SK-N-SH treated with all-trans-retinoic acid at 6 μM for 48 hours (cell line): ENCODE data around the gene EHBP1.
"Not testable (repeated sequence)": the region's sequence is repeated elsewhere in the genome, so short reads cannot be mapped to it uniquely, and the experiment has no call there.

Source experiments
- ATAC-seq: fragments of 200-7000 bp; cut with Tn5 transposase; 3 replicates; pipeline ENCODE4 v1.9.1; 2020; ENCODE audit warnings: mild to moderate bottlenecking, moderate library complexity
- ARNTL ChIP-seq: fragments of 450-650 bp; formaldehyde crosslinking; IDR thresholded peaks from 2 replicates; pipeline ENCODE4 v1.5.0; 2020; ENCODE audit warnings: low read depth, mild to moderate bottlenecking, moderate library complexity, borderline replicate concordance
- BACH2 ChIP-seq: fragments of 250-450 bp; sonication (Bioruptor Pico); IDR thresholded peaks from 2 replicates; pipeline ENCODE4 v1.9.0; 2021; ENCODE audit warnings: mild to moderate bottlenecking, borderline replicate concordance
- ESRRG ChIP-seq: fragments of 250-450 bp; sonication (Bioruptor Pico); IDR thresholded peaks from 2 replicates; pipeline ENCODE4 v1.6.1; 2021; ENCODE audit warnings: mild to moderate bottlenecking
- GLIS3 ChIP-seq: fragments of 250-450 bp; sonication (Bioruptor Pico); IDR thresholded peaks from 2 replicates; pipeline ENCODE4 v1.5.0; 2020; ENCODE audit warnings: mild to moderate bottlenecking, moderate library complexity
- ISL1 ChIP-seq: fragments of 250-450 bp; sonication (Bioruptor Pico); IDR thresholded peaks from 2 replicates; pipeline ENCODE4 v2.1.2; 2022; ENCODE audit warnings: mild to moderate bottlenecking, moderate library complexity
- PPARA ChIP-seq: fragments of 250-450 bp; sonication (Bioruptor Pico); IDR thresholded peaks from 2 replicates; pipeline ENCODE4 v1.5.0; 2020; ENCODE audit warnings: mild to moderate bottlenecking, borderline replicate concordance
- RARB ChIP-seq: fragments of 250-450 bp; sonication (Bioruptor Pico); IDR thresholded peaks from 2 replicates; pipeline ENCODE4 v1.8.0; 2021; ENCODE audit warnings: mild to moderate bottlenecking, moderate library complexity
- SNAI2 ChIP-seq: fragments of 250-450 bp; sonication (Bioruptor Pico); IDR thresholded peaks from 2 replicates; pipeline ENCODE4 v1.5.0; 2020; ENCODE audit warnings: mild to moderate bottlenecking, moderate library complexity
- TCF4 ChIP-seq: fragments of 250-450 bp; sonication (Bioruptor Pico); IDR thresholded peaks from 2 replicates; pipeline ENCODE4 v1.8.0; 2021; ENCODE audit warnings: mild to moderate bottlenecking, moderate library complexity, borderline replicate concordance
- TOX ChIP-seq: fragments of 250-450 bp; sonication (Bioruptor Pico); IDR thresholded peaks from 2 replicates; pipeline ENCODE4 v1.8.0; 2021; ENCODE audit warnings: mild to moderate bottlenecking, moderate library complexity, borderline replicate concordance
- ZC3H10 ChIP-seq: fragments of 250-450 bp; sonication (Bioruptor Pico); IDR thresholded peaks from 2 replicates; pipeline ENCODE4 v1.5.1; 2021; ENCODE audit warnings: mild to moderate bottlenecking, moderate library complexity
- ZFP3 ChIP-seq: fragments of 250-450 bp; sonication (Bioruptor Pico); IDR thresholded peaks from 2 replicates; pipeline ENCODE4 v1.5.0; 2020; ENCODE audit warnings: mild to moderate bottlenecking, moderate library complexity
- ZFP30 ChIP-seq: fragments of 450-650 bp; formaldehyde crosslinking; IDR thresholded peaks from 2 replicates; pipeline ENCODE4 v1.5.0; 2022; ENCODE audit warnings: mild to moderate bottlenecking, moderate library complexity
- ZNF565 ChIP-seq: fragments of 450-650 bp; formaldehyde crosslinking; conservative IDR thresholded peaks from 2 replicates; pipeline ENCODE4 v1.5.0; 2020; ENCODE audit warnings: low read depth, mild to moderate bottlenecking, moderate library complexity
- ZNF70 ChIP-seq: fragments of 450-650 bp; formaldehyde crosslinking; IDR thresholded peaks from 2 replicates; pipeline ENCODE4 v1.5.0; 2020; ENCODE audit warnings: mild to moderate bottlenecking, moderate library complexity
- TF ChIP-seq, protein P1 (sequence below): fragments of 250-450 bp; sonication (Bioruptor Pico); IDR thresholded peaks from 2 replicates; pipeline ENCODE4 v1.5.0; 2020; ENCODE audit warnings: mild to moderate bottlenecking, moderate library complexity
- TF ChIP-seq, protein P2 (sequence below): fragments of 250-450 bp; sonication (Bioruptor Pico); IDR thresholded peaks from 2 replicates; pipeline ENCODE4 v1.5.1; 2021; ENCODE audit warnings: mild to moderate bottlenecking, moderate library complexity
- TF ChIP-seq, protein P3 (sequence below): fragments of 250-450 bp; sonication (Bioruptor Pico); IDR thresholded peaks from 2 replicates; pipeline ENCODE4 v1.8.0; 2021; ENCODE audit warnings: low read depth, mild to moderate bottlenecking, moderate library complexity, borderline replicate concordance
- TF ChIP-seq, protein P4 (sequence below): fragments of 250-450 bp; sonication (Bioruptor Pico); IDR thresholded peaks from 2 replicates; pipeline ENCODE4 v1.5.1; 2020; ENCODE audit warnings: low read depth, mild to moderate bottlenecking, moderate library complexity

The EHBP1 gene

DNA sequence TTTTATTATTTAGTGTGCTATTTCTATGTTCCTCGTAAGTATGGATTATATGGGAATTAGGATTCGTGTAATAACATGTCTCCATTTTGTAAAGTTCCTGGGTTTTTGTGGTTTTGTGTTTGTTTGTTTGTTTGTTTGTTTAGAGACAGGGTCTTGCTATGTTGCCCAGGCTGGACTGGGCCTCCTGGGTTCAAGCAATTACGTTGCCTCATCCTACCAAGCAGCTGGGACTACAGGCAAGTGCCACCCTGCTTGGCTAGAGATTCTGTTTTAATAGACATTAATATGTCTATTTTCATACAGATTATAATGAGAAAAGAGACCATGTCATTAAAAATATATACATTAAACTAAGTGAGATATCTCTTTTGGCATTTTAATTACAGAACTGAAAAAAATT is 309.9 kb downstream of the EHBP1 start (continued):
- no peak for TF ChIP-seq TOX

DNA sequence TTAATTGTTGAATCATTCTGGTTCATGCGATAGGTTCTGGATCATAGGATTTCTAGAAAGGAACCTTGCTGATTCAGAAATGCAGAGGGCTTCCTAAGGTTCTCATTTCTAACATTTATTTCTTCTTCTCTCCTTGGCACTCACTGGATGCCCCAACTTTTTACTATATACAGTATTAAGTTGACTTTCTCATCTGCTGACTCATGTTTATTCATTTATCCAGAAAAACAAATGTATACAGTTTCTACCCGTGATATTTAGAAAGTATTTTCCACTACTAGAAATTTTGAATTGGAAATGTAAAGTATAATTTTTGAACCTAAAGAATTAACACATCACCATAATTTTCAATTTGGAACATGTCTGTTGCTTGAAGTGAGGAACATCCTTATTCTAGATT is 312.9 kb downstream of the EHBP1 start:
- TF ChIP-seq ZFP30 (no peak), ESRRG (CRISPR knock-in tag) (no peak), ISL1 (CRISPR knock-in tag) (no peak), ARNTL (CRISPR knock-in tag) (no peak), BACH2 (no peak), ZNF70 (CRISPR knock-in tag) (no peak)
- TF ChIP-seq, protein P1, sequence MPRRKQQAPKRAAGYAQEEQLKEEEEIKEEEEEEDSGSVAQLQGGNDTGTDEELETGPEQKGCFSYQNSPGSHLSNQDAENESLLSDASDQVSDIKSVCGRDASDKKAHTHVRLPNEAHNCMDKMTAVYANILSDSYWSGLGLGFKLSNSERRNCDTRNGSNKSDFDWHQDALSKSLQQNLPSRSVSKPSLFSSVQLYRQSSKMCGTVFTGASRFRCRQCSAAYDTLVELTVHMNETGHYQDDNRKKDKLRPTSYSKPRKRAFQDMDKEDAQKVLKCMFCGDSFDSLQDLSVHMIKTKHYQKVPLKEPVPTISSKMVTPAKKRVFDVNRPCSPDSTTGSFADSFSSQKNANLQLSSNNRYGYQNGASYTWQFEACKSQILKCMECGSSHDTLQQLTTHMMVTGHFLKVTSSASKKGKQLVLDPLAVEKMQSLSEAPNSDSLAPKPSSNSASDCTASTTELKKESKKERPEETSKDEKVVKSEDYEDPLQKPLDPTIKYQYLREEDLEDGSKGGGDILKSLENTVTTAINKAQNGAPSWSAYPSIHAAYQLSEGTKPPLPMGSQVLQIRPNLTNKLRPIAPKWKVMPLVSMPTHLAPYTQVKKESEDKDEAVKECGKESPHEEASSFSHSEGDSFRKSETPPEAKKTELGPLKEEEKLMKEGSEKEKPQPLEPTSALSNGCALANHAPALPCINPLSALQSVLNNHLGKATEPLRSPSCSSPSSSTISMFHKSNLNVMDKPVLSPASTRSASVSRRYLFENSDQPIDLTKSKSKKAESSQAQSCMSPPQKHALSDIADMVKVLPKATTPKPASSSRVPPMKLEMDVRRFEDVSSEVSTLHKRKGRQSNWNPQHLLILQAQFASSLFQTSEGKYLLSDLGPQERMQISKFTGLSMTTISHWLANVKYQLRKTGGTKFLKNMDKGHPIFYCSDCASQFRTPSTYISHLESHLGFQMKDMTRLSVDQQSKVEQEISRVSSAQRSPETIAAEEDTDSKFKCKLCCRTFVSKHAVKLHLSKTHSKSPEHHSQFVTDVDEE (CRISPR knock-in tag), result no peak
- no peak for ATAC-seq

DNA sequence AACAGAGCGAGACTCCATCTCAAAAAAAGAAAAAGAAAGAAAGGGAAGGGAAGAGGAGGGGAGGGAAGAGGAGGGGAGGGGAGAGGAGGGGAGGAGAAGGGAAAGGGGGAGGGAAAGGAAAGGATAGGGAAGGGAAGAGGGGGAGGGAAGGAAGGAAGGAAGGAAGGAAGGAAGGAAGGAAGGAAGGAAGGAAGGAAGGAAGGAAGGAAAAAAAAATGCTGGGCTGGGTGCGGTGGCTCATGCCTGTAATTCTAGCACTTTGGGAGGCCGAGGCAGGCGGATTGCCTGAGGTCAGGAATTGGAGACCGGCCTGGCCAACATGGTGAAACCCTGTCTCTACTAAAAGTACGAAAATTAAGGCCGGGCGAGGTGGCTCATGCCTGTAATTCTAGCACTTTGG is 314.2 kb downstream of the EHBP1 start:
- not testable (repeated sequence) for ATAC-seq

DNA sequence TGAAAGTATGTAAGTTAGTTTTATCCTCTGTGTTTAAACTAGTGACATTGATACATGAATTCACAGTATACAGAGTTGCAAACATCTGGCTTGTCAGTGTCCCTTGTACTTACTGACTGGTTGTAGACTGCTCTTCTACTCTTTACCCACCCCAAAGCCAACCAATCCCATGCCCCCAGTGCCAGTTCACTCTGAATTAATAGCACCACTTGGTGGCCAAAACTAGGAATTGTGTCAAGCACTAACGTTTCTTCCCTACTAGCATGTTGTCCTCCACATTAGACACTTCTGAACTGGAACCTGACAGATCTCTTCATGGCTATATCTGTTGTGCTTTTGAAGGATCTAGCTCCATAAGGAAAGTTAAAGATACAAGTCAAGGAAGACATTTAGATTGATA is 317.9 kb downstream of the EHBP1 start:
- TF ChIP-seq PPARA (CRISPR knock-in tag) (no peak), ZFP3 (CRISPR knock-in tag) (no peak), ISL1 (CRISPR knock-in tag) (no peak), SNAI2 (no peak), ZNF565 (no peak), TOX (no peak), ZNF70 (CRISPR knock-in tag) (no peak), ZC3H10 (no peak), GLIS3 (CRISPR knock-in tag) (no peak), TCF4 (CRISPR knock-in tag) (no peak), RARB (no peak)
- TF ChIP-seq, protein P2, sequence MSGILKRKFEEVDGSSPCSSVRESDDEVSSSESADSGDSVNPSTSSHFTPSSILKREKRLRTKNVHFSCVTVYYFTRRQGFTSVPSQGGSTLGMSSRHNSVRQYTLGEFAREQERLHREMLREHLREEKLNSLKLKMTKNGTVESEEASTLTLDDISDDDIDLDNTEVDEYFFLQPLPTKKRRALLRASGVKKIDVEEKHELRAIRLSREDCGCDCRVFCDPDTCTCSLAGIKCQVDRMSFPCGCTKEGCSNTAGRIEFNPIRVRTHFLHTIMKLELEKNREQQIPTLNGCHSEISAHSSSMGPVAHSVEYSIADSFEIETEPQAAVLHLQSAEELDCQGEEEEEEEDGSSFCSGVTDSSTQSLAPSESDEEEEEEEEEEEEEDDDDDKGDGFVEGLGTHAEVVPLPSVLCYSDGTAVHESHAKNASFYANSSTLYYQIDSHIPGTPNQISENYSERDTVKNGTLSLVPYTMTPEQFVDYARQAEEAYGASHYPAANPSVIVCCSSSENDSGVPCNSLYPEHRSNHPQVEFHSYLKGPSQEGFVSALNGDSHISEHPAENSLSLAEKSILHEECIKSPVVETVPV, result no peak
- TF ChIP-seq, protein P1 (CRISPR knock-in tag), result no peak
- TF ChIP-seq, protein P3, sequence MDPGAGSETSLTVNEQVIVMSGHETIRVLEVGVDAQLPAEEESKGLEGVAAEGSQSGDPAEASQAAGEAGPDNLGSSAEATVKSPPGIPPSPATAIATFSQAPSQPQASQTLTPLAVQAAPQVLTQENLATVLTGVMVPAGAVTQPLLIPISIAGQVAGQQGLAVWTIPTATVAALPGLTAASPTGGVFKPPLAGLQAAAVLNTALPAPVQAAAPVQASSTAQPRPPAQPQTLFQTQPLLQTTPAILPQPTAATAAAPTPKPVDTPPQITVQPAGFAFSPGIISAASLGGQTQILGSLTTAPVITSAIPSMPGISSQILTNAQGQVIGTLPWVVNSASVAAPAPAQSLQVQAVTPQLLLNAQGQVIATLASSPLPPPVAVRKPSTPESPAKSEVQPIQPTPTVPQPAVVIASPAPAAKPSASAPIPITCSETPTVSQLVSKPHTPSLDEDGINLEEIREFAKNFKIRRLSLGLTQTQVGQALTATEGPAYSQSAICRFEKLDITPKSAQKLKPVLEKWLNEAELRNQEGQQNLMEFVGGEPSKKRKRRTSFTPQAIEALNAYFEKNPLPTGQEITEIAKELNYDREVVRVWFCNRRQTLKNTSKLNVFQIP (CRISPR knock-in tag), result no peak
- TF ChIP-seq, protein P4, sequence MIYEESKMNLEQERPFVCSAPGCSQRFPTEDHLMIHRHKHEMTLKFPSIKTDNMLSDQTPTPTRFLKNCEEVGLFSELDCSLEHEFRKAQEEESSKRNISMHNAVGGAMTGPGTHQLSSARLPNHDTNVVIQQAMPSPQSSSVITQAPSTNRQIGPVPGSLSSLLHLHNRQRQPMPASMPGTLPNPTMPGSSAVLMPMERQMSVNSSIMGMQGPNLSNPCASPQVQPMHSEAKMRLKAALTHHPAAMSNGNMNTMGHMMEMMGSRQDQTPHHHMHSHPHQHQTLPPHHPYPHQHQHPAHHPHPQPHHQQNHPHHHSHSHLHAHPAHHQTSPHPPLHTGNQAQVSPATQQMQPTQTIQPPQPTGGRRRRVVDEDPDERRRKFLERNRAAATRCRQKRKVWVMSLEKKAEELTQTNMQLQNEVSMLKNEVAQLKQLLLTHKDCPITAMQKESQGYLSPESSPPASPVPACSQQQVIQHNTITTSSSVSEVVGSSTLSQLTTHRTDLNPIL (CRISPR knock-in tag), result no peak
- TF ChIP-seq, all 23 proteins: peak for 0
- ATAC-seq, result peak; percentile 90
